Measurements from ENCODE around the gene RSPH1.

RSPH1 gene

GRCh38 chr21:42435401-42435800, 60.6 kb downstream of the RSPH1 start:
- TF ChIP-seq REST (IDR thresholded peaks at IDR 0.05; ENCODE audit: low read depth), result no peak
- TF ChIP-seq CEBPB (IDR thresholded peaks at IDR 0.05), result no peak

DNA sequence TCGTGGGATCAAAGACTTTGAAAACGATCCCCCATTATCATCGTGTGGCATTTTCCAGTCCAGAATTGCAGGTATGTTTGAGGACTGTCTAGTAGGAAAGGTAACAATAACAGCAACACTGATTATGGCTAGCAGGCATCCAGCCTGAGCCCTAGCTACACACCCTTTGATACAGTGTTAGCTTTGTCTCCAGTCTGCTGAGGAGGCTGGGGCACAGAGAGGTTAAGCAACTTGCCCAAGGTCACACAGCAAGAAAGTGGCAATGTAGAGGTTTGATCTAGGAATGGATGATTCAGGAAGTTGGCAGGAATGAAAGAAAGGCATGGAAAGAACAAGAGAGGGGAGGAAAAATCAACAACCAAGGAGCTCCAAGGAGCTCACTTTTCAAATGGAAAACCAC, 61.1 kb downstream of the RSPH1 start:
- TF ChIP-seq TCF12 (IDR thresholded peaks at IDR 0.05; ENCODE audit: low read depth), result no peak
- no peak for TF ChIP-seq FOXM1 (IDR thresholded peaks at IDR 0.05; ENCODE audit: borderline replicate concordance, low read depth)
- no peak for TF ChIP-seq NFIC (IDR thresholded peaks at IDR 0.05)
- TF ChIP-seq EP300 (IDR thresholded peaks at IDR 0.05; ENCODE audit: borderline replicate concordance), result no peak
- TF ChIP-seq MAX (IDR thresholded peaks at IDR 0.05), result no peak
- TF ChIP-seq TEAD4 (IDR thresholded peaks at IDR 0.05), result no peak
- TF ChIP-seq REST (IDR thresholded peaks at IDR 0.05; ENCODE audit: low read depth), result no peak
- TF ChIP-seq EGR1 (IDR thresholded peaks at IDR 0.05), result no peak
- no peak for TF ChIP-seq YY1 (IDR thresholded peaks at IDR 0.05; ENCODE audit: low read depth)
- no peak for TF ChIP-seq CREB1 (IDR thresholded peaks at IDR 0.05; ENCODE audit: low read depth)
- no peak for TF ChIP-seq RAD21 (IDR thresholded peaks at IDR 0.05; ENCODE audit: low read depth)

- TF ChIP-seq TAF1 (IDR thresholded peaks at IDR 0.05; ENCODE audit: low read depth), result no peak
- TF ChIP-seq TEAD4 (IDR thresholded peaks at IDR 0.05), result no peak
- no peak for TF ChIP-seq REST (IDR thresholded peaks at IDR 0.05; ENCODE audit: low read depth)
- TF ChIP-seq USF1 (IDR thresholded peaks at IDR 0.05), result no peak
- no peak for TF ChIP-seq EGR1 (IDR thresholded peaks at IDR 0.05)
- no peak for TF ChIP-seq ZBTB7A (IDR thresholded peaks at IDR 0.05; ENCODE audit: low read depth)
- TF ChIP-seq NFIC (IDR thresholded peaks at IDR 0.05), result no peak
- no peak for TF ChIP-seq CEBPB (IDR thresholded peaks at IDR 0.05)
- TF ChIP-seq TCF12 (IDR thresholded peaks at IDR 0.05; ENCODE audit: low read depth), result no peak
- no peak for TF ChIP-seq FOXM1 (IDR thresholded peaks at IDR 0.05; ENCODE audit: borderline replicate concordance, low read depth)
- no peak for TF ChIP-seq CREB1 (IDR thresholded peaks at IDR 0.05; ENCODE audit: low read depth)
- no peak for TF ChIP-seq EP300 (IDR thresholded peaks at IDR 0.05; ENCODE audit: borderline replicate concordance)
- no peak for TF ChIP-seq RAD21 (IDR thresholded peaks at IDR 0.05; ENCODE audit: low read depth)
- no peak for TF ChIP-seq MAX (IDR thresholded peaks at IDR 0.05)
Measured at GRCh38 chr21:42433946-42434551, 62.0 kb downstream of the RSPH1 start.

DNA sequence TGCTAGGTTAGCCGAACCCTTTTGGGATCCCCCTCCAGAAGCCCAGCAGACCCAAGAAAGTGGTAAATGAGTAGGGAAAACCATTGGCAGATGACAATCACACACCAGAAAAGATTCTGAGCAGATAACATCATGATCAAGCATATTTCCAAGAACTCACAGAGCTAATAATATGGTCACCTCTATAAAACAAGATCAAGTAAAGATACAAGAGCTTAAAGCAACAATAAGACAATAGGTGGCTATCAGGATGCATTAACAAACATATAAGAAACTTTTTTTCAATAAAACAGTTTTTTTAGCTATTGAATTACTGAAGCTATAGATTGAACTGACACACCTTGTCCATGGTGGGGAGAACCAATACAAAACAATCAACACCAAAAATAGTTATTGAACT, 63.3 kb downstream of the RSPH1 start:
- no peak for TF ChIP-seq TEAD4 (IDR thresholded peaks at IDR 0.05)
- no peak for TF ChIP-seq TCF12 (IDR thresholded peaks at IDR 0.05; ENCODE audit: low read depth)
- TF ChIP-seq RAD21 (IDR thresholded peaks at IDR 0.05; ENCODE audit: low read depth), result no peak

DNA sequence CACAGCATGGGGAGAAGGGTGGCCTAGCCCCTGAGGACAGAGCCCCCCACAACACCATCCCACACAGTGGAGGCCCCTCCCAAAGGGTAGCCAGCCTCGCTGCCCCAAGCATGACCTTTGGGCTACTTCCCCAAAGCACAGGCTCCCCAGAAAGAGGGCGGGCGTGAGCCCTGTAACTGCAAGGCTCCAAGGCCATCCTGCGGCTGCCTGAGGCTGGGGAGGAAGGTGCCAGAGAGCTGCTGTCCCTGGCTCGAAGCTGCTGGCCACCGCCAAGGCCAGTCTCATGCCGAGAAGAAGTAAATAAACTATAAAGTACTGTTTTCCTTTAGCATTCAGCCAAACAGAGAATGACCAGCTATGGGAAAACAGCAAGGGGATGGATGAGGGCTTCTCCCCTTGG, 64.8 kb downstream of the RSPH1 start:
- TF ChIP-seq MAX (IDR thresholded peaks at IDR 0.05), result no peak
- no peak for TF ChIP-seq TEAD4 (IDR thresholded peaks at IDR 0.05)
- TF ChIP-seq NFIC (IDR thresholded peaks at IDR 0.05), result no peak
- no peak for TF ChIP-seq USF1 (IDR thresholded peaks at IDR 0.05)
- no peak for TF ChIP-seq CEBPB (IDR thresholded peaks at IDR 0.05)
- TF ChIP-seq EP300 (IDR thresholded peaks at IDR 0.05; ENCODE audit: borderline replicate concordance), result no peak
